Stimulated activated CD8-positive, alpha-beta memory T cell treated with anti-CD3 and anti-CD28 coated beads, Interleukin-7, amount 100 ng/mL, for 4 hours (primary cell): Measurements from ENCODE around the gene GRAMD1A.
"Not testable (repeated sequence)": the region's sequence is repeated elsewhere in the genome, so short reads cannot be mapped to it uniquely, and the experiment has no call there.

Experiments
- DNase-seq, 2 donors: peaks; one replicate each; pipeline ENCODE4 v3.0.0-alpha.2; 2020; ENCODE audit warnings: low read depth in 2 of 2

GRAMD1A gene

DNA sequence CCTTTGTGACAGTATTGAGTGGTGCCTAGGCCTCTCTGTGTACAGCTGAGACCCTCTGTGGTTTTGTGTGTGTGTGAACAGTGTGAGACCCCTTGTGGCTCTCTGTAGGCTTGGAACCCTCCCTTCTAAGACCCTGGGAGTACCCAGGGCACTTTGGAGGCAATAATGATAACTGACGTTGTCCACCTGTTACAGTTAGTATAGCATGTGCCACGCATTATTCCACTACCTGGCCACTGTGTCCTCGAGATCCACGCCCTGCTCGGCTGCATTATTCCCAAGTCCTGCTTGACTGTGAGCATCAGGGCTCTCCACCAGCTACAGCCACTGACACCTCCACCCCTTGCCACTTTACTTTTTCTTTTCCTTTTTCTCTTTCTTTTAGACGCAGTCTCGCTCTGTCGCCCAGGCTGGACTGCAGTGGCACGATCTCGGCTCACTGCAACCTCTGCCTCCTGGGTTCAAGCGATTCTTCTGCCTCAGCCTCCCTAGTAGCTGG, 2.0 kb downstream of the GRAMD1A start:
- no peak for DNase-seq

DNA sequence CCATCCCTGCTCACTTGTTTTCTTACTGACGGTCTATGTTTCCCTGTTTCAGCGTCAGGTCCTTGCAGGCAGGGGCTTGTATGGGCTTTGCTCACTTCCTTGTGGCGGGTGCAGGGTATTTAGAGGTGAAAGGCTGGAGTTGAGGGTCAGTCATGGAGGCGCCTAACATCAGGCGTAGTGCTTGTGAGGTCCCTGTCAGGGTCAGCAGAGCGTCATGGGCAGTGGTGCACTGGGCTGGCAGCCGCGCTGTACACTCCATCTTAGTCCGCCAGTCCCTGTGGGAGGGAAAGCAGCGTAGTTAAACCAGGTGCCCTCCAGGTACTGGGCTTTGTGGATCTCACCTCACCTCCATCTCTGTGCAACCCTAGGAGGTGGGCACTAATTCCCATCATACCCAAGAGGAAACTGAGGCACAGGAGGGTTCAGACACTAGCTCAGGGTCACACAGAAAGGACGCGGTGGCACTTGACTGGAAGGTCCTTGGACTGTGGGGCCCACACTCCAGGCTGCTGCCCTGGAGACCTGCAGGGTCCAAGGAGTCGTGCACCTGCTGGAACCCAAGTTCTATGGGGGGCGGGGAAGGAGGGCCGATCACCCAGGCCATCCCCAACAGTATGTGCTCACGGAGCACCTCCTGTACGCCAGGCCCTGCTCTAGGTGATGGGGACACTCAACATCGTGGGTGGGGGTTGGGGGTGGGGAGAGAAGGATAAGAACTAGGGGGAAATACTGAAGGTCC, 4.6 kb downstream of the GRAMD1A start:
- no peak for DNase-seq

DNA sequence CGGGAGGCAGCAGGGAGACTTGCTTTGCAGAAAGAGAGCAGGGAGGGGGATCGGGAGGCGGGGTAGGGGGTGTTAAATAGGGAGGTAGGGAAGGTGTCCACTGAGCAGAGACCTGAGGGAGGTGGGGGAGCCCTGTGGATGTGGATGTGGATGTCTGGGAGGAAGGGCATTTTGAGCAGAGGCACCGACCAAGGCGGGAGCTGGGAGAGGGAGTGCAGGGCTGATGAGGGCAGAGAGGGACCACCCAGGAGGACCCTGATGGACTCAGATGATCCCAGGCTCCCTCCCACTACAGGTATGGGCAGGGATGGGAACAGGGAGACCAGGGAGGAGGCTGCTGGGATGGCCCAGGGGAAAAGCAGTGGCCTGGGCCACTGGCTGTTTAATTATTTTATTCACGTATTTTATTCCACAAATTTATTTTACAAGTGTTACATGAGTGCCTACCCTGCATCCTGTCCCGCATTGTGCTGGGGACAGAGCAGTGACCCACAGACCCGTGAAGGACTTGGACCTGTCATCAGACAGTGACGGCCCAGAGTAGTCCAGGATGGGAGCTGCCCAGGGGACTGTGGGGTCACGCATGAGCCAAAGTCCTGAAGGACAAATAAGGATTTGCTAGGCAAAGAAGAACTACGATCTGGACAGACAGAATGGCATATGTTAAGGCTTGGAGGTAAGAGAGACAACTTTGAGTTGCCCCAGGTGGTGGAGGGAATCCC, 5.3 kb downstream of the GRAMD1A start:
- no peak for DNase-seq

DNA sequence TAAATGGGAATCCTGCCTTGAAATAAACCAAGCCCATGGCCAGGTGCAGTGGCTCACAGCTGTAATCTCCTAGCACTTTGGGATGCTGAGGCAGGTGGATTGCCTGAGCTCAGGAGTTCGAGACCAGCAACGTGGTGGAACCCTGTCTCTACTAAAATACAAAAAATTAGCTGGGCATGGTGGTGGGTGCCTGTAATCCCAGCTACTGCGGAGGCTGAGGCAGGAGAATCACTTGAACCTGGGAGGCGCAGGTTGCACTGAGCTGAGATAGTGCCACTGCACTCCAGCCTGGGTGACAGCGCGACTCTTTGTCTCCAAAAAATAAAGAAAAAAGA, 5.9 kb downstream of the GRAMD1A start:
- not testable (repeated sequence) for DNase-seq

DNA sequence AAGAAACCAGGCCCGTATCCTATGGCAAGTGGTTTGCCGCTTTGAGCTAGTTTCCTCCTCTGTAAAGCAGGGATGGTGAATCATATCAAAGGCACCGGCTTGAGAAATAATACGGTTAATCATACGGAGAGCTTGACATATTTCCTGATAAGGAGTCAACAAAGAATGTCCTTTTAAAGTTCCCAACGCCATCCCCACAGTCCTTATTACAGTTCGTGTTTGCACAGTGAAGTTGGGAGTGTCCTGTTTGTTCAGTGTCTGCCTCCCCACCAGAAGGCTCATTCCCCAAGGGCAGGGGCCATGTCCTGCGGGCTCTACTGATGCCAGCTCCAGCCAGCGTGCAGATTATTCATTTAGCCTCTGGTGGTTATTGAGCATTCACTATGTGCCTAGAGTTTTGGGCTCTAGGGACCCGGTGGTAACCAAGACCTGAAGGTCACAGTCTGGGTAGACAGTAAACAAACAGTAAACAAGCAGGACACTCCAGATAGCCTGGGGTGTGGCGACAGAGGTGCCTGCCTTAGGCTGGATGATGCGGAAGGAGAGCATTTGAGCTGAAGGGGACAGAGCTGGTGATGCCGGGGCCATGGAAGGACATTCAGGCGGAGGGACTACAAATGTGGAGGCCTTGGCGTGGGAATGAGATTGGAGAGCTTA, 6.3 kb downstream of the GRAMD1A start:
- no peak for DNase-seq

DNA sequence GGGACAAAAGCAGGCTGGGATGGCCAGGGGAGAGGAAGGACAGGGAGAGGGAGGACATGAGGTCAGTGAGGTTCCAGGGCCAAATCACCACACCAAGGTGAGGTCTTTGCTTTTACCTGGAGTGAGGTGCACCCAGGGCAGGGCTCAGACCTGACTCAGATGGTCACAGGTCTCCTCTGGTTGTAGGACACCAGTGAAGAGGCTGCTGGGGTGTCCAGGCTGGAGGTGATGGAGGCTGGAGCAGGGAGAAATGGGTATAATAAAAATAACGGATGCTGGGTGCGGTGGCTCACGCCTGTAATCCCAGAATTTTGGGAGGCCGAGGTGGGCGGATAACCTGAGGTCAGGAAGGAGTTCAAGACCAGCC, 6.9 kb downstream of the GRAMD1A start:
- no peak for DNase-seq

DNA sequence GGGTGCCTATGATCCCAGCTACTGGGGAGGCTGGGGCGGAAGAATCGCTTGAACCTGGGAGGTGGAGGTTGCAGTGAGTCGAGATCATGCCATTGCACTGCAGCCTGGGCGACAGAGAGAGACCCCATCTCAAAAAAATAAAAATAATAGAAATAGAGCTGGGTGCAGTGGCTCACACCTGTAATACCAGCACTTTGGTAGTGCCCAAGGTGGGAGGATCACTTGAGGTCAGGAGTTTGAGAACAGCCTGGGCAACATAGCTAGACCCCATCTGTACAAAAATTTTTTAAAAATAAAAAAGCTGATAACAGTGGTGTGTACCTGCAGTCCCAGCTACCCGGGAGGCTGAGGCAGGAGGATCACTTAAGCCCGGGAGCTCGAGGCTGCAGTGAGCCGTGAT, 7.3 kb downstream of the GRAMD1A start:
- not testable (repeated sequence) for DNase-seq

DNA sequence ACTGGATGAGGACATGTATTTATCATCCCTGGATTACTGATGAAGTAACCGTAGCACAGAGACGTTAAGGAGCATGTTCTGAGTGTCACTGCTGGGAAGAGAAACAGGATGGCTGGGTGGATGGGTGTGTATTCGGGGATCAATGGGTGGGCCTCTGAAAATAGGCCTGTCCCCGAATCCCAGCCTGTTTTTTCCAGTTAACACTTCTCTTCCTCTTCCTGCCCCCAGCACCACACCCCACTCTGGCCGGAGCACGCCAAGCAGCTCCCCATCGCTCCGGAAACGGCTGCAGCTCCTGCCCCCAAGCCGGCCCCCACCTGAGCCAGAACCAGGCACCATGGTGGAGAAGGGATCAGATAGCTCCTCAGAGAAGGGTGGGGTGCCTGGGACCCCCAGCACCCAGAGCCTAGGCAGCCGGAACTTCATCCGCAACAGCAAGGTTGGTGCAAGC, 8.8 kb downstream of the GRAMD1A start:
- DNase-seq: no peak

- no peak for DNase-seq
Measured at GRCh38 chr19:35009424-35010415, 9.6 kb downstream of the GRAMD1A start.

GRCh38 chr19:35011091-35011689, 11.1 kb downstream of the GRAMD1A start:
- DNase-seq: no peak

GRCh38 chr19:35011737-35012682, 11.9 kb downstream of the GRAMD1A start:
- no peak for DNase-seq

GRCh38 chr19:35013041-35013819, 13.1 kb downstream of the GRAMD1A start:
- peak; percentile 60 to 74 for DNase-seq

- DNase-seq: peak in 1 of 2 donors; percentile 33
Measured at GRCh38 chr19:35013820-35014754, 14.0 kb downstream of the GRAMD1A start.

DNA sequence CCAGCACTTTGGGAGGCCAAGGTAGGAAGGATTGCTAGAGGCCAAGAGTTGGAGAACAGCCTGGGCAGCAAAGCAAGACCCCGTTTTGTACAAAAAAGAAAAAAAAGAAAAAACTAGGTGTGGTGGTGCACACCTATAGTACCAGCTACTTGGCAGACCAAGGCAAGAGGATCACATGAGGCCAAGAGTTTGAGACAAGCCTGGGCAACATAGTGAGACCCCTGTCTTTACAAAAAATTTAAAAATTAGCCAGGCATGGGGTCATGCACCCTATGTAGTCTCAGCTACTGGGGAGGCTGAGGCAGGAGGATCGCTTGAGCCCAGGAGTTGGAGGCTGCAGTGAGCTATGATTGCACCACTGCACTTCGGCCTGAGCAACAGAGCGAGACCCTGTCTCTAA, 14.7 kb downstream of the GRAMD1A start:
- not testable (repeated sequence) for DNase-seq

DNA sequence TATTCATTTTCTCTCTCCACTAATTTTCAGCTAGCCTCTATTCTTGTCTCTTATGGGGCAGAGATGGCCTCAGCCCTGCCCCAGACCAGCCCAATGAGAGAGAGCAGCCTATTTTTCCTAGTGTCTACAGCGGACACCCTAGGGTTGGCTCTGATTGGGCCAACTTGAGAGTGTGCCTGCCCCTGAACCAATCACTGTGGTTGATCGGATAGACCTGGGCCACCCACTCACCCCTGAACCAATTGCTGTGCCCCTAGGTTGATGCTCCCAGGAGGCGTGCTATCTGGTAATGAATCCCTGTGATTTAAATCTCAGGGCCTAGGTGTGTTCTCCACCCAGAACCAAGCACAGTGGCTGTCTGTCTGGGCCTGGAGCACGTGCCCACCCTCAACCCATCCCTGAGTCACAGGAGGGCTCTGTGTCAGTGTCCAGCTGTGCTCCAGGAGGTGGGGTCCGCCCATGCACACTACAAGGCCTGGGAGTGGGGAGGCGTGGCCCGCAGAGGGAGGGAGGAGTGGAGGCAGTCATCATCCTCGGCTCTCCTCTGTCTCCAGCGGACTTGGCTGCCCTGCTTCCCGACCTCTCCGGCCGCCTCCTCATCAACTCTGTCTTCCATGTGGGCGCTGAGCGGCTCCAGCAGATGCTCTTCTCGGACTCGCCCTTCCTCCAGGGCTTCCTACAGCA, 15.3 kb downstream of the GRAMD1A start:
- DNase-seq: no peak

- no peak for DNase-seq
Measured at GRCh38 chr19:35015954-35016351, 15.8 kb downstream of the GRAMD1A start.

DNA sequence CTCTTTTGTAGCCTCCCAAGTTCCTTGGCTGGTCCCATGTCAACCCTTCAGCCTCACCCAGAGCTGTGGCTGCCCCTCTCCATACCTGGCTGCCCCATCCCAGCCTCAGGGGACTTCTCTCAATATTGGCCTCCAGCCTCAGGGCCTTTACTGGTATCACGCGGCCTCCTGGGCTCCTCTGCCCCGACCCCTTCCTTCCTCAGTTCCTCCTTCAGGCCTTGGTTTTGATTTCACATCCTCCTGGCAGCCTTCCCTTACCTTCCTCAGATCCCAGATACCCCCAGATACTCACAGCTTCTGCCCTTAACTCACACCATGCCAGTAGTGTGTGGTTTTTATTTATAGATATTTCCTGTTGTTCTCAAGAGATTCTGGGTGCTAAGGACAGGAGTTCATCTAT, 17.4 kb downstream of the GRAMD1A start:
- DNase-seq: no peak
